ENCODE data around the gene ZNF383. TPM values are rescaled to one million over a fixed set of nuclear protein-coding genes. Genes with fewer than 3 reads are reported as not detected.
A peak's percentile ranks its signal among the peaks of the same experiment; 100 is the strongest.

The ZNF383 gene
- total RNA-seq, 1 experiment from 2014 or later = 5.4 TPM

GRCh38 chr19:37218592-37218935 is 550 bp downstream of the ZNF383 start:
- ATAC-seq (no peak), DNase-seq (ENCODE audit: low spot score) (no peak)
- ChIA-PET CTCF (no interaction called here), POLR2A (no interaction called here)
- Mint-ChIP-seq H3K36me3 (peaks cover 11% of the 10 kb centered on the region), H3K27me3 (ENCODE audit: low read depth) (0 out of 2 replicates have a peak, but pooled peaks cover 4% of the 10 kb centered on the region), H3K4me1 (peaks cover 9% of the 10 kb centered on the region), H3K4me3 (peak overlapping the region; percentile 98), H3K9me3 (peaks cover 7% of the 10 kb centered on the region; the same call in 1 of the 2 replicates), H3K27ac (peak overlapping the region; percentile 99)
- TF ChIP-seq MXD4 (CRISPR knock-in tag; IDR thresholded peaks at IDR 0.05; ENCODE audit: borderline replicate concordance) = no peak
- no peak for TF ChIP-seq ZNF416 (CRISPR knock-in tag; IDR thresholded peaks at IDR 0.05)
- TF ChIP-seq, protein P1, sequence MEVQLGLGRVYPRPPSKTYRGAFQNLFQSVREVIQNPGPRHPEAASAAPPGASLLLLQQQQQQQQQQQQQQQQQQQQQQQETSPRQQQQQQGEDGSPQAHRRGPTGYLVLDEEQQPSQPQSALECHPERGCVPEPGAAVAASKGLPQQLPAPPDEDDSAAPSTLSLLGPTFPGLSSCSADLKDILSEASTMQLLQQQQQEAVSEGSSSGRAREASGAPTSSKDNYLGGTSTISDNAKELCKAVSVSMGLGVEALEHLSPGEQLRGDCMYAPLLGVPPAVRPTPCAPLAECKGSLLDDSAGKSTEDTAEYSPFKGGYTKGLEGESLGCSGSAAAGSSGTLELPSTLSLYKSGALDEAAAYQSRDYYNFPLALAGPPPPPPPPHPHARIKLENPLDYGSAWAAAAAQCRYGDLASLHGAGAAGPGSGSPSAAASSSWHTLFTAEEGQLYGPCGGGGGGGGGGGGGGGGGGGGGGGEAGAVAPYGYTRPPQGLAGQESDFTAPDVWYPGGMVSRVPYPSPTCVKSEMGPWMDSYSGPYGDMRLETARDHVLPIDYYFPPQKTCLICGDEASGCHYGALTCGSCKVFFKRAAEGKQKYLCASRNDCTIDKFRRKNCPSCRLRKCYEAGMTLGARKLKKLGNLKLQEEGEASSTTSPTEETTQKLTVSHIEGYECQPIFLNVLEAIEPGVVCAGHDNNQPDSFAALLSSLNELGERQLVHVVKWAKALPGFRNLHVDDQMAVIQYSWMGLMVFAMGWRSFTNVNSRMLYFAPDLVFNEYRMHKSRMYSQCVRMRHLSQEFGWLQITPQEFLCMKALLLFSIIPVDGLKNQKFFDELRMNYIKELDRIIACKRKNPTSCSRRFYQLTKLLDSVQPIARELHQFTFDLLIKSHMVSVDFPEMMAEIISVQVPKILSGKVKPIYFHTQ (CRISPR knock-in tag; IDR thresholded peaks at IDR 0.05) = no peak
- no peak for TF ChIP-seq FOXP1 (CRISPR knock-in tag; IDR thresholded peaks at IDR 0.05; ENCODE audit: borderline replicate concordance)
- TF ChIP-seq, protein P2, sequence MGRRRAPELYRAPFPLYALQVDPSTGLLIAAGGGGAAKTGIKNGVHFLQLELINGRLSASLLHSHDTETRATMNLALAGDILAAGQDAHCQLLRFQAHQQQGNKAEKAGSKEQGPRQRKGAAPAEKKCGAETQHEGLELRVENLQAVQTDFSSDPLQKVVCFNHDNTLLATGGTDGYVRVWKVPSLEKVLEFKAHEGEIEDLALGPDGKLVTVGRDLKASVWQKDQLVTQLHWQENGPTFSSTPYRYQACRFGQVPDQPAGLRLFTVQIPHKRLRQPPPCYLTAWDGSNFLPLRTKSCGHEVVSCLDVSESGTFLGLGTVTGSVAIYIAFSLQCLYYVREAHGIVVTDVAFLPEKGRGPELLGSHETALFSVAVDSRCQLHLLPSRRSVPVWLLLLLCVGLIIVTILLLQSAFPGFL (CRISPR knock-in tag; IDR thresholded peaks at IDR 0.05; ENCODE audit: borderline replicate concordance) = no peak
- no peak for TF ChIP-seq ZNF671 (CRISPR knock-in tag; IDR thresholded peaks at IDR 0.05)

DNA sequence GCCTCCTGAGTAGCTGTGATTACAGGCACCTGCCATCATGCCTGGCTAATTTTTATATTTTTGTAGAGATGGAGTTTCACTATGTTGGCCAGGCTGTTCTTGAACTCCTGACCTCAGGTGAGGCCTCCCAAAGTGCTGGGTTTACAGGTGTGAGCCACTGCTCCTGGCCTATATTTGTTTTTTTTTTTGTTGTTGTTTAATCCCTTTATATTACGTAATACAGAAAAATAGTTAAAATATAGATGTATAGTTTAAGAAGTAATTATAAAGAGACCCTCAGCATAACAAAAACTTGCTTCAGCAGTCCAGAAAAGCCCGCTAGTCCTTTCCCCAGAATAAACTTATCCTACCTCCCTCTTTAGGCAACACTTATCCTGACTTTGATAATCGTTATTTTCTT is 2.4 kb downstream of the ZNF383 start:
- no peaks in the 10 kb centered on the region for H3K27me3 Mint-ChIP-seq (ENCODE audit: low read depth)
- peaks cover 7% of the 10 kb centered on the region; the same call in 1 of the 2 replicates for H3K9me3 Mint-ChIP-seq
- ChIA-PET CTCF (no interaction called here), POLR2A (interaction anchor here (0.9 kb wide), 1 partner anchor 11 kb away, joined by 4 read pairs; no protein-coding TSS in a partner anchor)
- H3K4me1 Mint-ChIP-seq = peaks cover 9% of the 10 kb centered on the region
- no peak overlapping the region for H3K27ac Mint-ChIP-seq
- peaks cover 15% of the 10 kb centered on the region for H3K36me3 Mint-ChIP-seq
- ATAC-seq = no peak
- DNase-seq (ENCODE audit: low spot score) = no peak
- no peak overlapping the region for H3K4me3 Mint-ChIP-seq
- TF ChIP-seq NFYB (CRISPR knock-in tag; conservative IDR thresholded peaks at IDR 0.05; ENCODE audit: low read depth) = no peak
- no peak for TF ChIP-seq CDX4 (CRISPR knock-in tag; IDR thresholded peaks at IDR 0.05; ENCODE audit: borderline replicate concordance)
- TF ChIP-seq, protein P3, sequence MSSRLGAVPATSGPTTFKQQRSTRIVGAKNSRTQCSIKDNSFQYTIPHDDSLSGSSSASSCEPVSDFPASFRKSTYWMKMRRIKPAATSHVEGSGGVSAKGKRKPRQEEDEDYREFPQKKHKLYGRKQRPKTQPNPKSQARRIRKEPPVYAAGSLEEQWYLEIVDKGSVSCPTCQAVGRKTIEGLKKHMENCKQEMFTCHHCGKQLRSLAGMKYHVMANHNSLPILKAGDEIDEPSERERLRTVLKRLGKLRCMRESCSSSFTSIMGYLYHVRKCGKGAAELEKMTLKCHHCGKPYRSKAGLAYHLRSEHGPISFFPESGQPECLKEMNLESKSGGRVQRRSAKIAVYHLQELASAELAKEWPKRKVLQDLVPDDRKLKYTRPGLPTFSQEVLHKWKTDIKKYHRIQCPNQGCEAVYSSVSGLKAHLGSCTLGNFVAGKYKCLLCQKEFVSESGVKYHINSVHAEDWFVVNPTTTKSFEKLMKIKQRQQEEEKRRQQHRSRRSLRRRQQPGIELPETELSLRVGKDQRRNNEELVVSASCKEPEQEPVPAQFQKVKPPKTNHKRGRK (CRISPR knock-in tag; IDR thresholded peaks at IDR 0.05; ENCODE audit: borderline replicate concordance) = no peak
- TF ChIP-seq FOXK1 (CRISPR knock-in tag; IDR thresholded peaks at IDR 0.05) = no peak
- TF ChIP-seq GRHL2 (CRISPR knock-in tag; IDR thresholded peaks at IDR 0.05; ENCODE audit: insufficient replicate concordance, severe bottlenecking) = no peak
- TF ChIP-seq ZNF138 (CRISPR knock-in tag; conservative IDR thresholded peaks at IDR 0.05) = no peak
- no peak for TF ChIP-seq SP1 (CRISPR knock-in tag; conservative IDR thresholded peaks at IDR 0.05)
- TF ChIP-seq TEAD4 (CRISPR knock-in tag; IDR thresholded peaks at IDR 0.05) = no peak

GRCh38 chr19:37221136-37221535 is 3.1 kb downstream of the ZNF383 start:
- peaks cover 9% of the 10 kb centered on the region for H3K4me1 Mint-ChIP-seq
- DNase-seq (ENCODE audit: low spot score) (no peak), ATAC-seq (no peak)
- CTCF ChIA-PET = interaction anchor here (0.6 to 0.7 kb wide), 2 partner anchors 9 to 108 kb away, joined by 3 read pairs; no protein-coding TSS in a partner anchor
- H3K36me3 Mint-ChIP-seq = peaks cover 20% of the 10 kb centered on the region
- H3K9me3 Mint-ChIP-seq = peaks cover 9% of the 10 kb centered on the region
- POLR2A ChIA-PET = no interaction called here
- H3K4me3 Mint-ChIP-seq = no peak overlapping the region
- no peaks in the 10 kb centered on the region for H3K27me3 Mint-ChIP-seq (ENCODE audit: low read depth)
- no peak overlapping the region for H3K27ac Mint-ChIP-seq
- TF ChIP-seq RORB (CRISPR knock-in tag; IDR thresholded peaks at IDR 0.05) (no peak), FOXJ3 (CRISPR knock-in tag; IDR thresholded peaks at IDR 0.05; ENCODE audit: borderline replicate concordance) (no peak), ATF6 (CRISPR knock-in tag; IDR thresholded peaks at IDR 0.05) (no peak), CBFB (CRISPR knock-in tag; IDR thresholded peaks at IDR 0.05; ENCODE audit: low read depth) (no peak), ZNF396 (CRISPR knock-in tag; IDR thresholded peaks at IDR 0.05; ENCODE audit: borderline replicate concordance) (no peak), SMAD3 (CRISPR knock-in tag; IDR thresholded peaks at IDR 0.05; ENCODE audit: borderline replicate concordance) (no peak), SP1 (CRISPR knock-in tag; conservative IDR thresholded peaks at IDR 0.05) (no peak), USF2 (CRISPR knock-in tag; IDR thresholded peaks at IDR 0.05) (no peak)

Data from WTC11 (cell line).